ENCODE measurements around the gene PTPRCAP.
A peak's percentile ranks its signal among the peaks of the same experiment; 100 is the strongest.

PTPRCAP gene, protein sequence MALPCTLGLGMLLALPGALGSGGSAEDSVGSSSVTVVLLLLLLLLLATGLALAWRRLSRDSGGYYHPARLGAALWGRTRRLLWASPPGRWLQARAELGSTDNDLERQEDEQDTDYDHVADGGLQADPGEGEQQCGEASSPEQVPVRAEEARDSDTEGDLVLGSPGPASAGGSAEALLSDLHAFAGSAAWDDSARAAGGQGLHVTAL

DNA sequence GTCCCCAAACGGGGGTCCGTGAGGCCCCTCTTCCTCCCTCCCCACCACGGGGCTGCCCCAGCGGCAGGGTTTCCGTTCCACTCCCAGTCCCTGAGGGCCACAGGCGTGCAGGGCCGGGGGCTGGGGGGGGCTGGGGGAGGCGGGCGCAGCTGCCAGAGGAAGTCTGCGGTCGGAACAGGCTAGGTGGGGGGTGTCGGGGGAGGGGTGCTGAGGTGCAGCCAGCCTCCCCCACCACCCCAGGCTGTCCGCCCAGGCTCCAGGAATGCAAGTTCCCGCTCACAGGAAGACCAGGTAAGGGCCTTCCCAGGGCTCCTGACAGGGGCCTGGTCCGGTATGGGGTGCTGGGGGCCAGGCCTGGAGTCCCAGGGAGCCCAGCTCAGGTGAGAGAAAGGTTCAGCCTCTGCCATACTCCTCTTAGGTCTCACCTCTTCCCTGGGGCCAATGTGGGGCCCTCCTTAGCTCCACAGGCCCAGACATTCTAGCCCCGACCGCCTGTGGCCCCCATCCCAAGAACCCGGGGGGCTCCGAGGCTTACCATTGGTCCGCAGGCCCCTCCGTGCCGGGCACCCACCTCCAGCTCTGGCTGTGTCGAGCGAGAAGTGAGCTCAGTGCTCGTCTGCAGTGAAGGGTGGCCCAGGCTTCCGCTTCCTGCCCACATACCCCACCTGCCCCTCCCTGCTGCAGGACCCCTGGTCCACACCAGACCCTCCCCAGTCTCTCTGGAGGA lies at the start of gene PTPRCAP:
Gene PTPRCAP, minus strand, starts transcription at position 601 of the 727 bp plus-strand sequence. Its CDS starts 63 bp downstream, at position 538.
- TF ChIP-seq YY1 (IDR thresholded peaks at IDR 0.05; ENCODE audit: low read depth) = no peak
- no peak for TF ChIP-seq CEBPB (IDR thresholded peaks at IDR 0.05)
- TF ChIP-seq, protein P1, sequence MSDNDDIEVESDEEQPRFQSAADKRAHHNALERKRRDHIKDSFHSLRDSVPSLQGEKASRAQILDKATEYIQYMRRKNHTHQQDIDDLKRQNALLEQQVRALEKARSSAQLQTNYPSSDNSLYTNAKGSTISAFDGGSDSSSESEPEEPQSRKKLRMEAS (IDR thresholded peaks at IDR 0.05) = no peak
- TF ChIP-seq RAD21 (IDR thresholded peaks at IDR 0.05; ENCODE audit: low read depth) = no peak
- no peak for TF ChIP-seq TCF12 (IDR thresholded peaks at IDR 0.05; ENCODE audit: low read depth)
- TF ChIP-seq TAF1 (IDR thresholded peaks at IDR 0.05; ENCODE audit: low read depth) = no peak
- no peak for TF ChIP-seq FOXM1 (IDR thresholded peaks at IDR 0.05; ENCODE audit: borderline replicate concordance, low read depth)

DNA sequence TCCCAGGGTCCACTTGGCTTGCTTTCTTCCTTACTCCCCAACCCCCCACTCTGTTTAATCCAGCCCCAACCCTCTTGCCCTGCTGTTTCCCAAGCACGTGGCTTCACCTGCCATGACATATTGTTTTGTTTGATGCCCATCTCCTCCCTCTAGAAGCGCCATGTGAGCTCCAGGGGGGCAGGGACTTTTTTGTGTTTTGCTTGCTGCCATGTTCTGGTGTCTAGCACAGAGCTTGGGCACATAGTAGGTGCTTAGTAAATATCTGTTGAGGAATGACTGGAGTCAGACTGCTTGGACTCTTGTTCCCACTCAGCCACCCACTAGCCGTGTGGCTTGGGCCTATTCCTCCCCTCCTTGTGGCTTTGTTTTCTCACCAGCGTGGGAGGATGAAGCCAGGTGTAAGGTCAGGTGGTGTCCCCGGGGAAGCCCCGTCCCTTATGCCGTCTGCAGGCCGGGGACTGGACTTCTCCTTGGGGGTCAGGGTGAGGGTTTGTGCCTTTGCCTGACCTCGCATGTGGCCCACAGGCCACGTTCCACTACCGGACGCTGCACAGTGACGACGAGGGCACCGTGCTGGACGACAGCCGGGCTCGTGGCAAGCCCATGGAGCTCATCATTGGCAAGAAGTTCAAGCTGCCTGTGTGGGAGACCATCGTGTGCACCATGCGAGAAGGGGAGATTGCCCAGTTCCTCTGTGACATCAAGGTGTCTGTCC lies 49.2 kb upstream of the PTPRCAP start:
- TF ChIP-seq FOXM1 (IDR thresholded peaks at IDR 0.05; ENCODE audit: borderline replicate concordance, low read depth) = no peak
- TF ChIP-seq, protein P1 (IDR thresholded peaks at IDR 0.05) = no peak
- no peak for TF ChIP-seq RAD21 (IDR thresholded peaks at IDR 0.05; ENCODE audit: low read depth)
- TF ChIP-seq NFIC (IDR thresholded peaks at IDR 0.05) = no peak
- no peak for TF ChIP-seq ZBTB7A (IDR thresholded peaks at IDR 0.05; ENCODE audit: low read depth)
- TF ChIP-seq EGR1 (IDR thresholded peaks at IDR 0.05) = no peak
- TF ChIP-seq, protein P2, sequence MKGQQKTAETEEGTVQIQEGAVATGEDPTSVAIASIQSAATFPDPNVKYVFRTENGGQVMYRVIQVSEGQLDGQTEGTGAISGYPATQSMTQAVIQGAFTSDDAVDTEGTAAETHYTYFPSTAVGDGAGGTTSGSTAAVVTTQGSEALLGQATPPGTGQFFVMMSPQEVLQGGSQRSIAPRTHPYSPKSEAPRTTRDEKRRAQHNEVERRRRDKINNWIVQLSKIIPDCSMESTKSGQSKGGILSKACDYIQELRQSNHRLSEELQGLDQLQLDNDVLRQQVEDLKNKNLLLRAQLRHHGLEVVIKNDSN (IDR thresholded peaks at IDR 0.05) = no peak
- no peak for TF ChIP-seq EP300 (IDR thresholded peaks at IDR 0.05; ENCODE audit: borderline replicate concordance)
- TF ChIP-seq YY1 (IDR thresholded peaks at IDR 0.05; ENCODE audit: low read depth) = no peak
- TF ChIP-seq CEBPB (IDR thresholded peaks at IDR 0.05) = no peak
- no peak for TF ChIP-seq TEAD4 (IDR thresholded peaks at IDR 0.05)

DNA sequence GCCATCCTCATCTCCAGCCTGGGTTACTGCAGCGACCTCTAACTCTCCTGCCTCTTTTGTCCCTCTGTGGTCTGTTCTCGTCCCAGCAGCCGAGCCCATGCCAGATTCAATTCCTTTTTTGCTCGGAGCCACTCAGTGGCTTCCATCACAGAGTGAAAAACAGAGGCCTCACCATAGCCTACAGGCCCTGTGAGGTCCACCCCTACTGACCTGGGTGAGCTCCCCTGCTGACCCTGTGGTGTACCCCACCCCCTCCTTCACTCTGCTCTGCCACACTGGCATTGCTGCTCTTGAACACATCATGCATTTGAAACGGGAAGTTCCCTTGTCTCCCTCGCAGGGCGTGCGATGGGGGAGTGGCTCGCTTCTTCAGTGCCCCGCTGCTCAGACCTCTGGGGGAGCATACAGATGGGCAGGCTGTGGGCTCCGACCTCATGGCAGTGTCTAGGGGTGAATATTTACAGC lies 47.4 kb upstream of the PTPRCAP start:
- no peak for TF ChIP-seq TCF12 (IDR thresholded peaks at IDR 0.05; ENCODE audit: low read depth)

DNA sequence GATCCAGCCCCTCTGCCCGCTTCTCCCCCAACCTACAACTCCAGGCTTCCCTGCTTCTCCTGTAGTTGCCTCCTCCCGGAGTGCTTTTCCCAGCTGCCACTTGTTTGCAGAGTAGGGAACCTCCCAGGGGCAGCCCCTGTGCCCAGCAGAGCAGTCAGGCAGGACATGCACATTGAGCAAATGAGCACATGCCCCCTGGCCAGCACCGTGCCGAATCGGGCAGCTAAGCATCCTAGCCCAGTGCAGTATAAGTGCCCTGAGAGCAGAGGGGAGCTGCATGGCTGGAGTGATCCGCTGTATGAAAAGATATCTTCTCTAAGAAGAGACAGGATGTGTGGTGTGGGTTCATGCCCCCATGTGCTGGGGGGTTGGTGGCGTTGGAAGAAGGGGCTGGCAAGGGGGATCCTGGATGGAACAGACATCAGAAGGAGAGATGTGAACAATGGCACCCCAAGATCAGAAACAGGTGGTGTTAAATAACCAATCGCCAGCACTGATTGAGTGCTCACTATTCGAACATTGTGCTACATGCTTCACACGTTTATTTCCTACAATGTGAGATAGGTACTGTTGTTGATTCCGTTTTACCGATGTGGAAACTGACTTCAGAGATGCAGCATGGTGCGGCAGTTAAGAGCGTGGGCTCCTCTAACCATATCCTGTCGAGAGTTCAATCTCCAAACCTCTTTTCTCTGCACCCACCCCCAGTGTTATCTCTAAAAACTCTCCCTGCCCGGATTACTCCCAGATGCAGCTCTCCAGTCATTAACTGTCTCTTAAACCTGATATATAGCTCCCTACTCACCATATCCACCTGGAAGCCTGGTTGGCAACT lies 46.6 kb upstream of the PTPRCAP start:
- TF ChIP-seq EP300 (IDR thresholded peaks at IDR 0.05; ENCODE audit: borderline replicate concordance) (no peak), EGR1 (IDR thresholded peaks at IDR 0.05) (no peak), CEBPB (IDR thresholded peaks at IDR 0.05) (no peak), NFIC (IDR thresholded peaks at IDR 0.05) (no peak), TAF1 (IDR thresholded peaks at IDR 0.05; ENCODE audit: low read depth) (no peak), FOXM1 (IDR thresholded peaks at IDR 0.05; ENCODE audit: borderline replicate concordance, low read depth) (no peak), YY1 (IDR thresholded peaks at IDR 0.05; ENCODE audit: low read depth) (no peak), CREB1 (IDR thresholded peaks at IDR 0.05; ENCODE audit: low read depth) (no peak), RAD21 (IDR thresholded peaks at IDR 0.05; ENCODE audit: low read depth) (no peak)

DNA sequence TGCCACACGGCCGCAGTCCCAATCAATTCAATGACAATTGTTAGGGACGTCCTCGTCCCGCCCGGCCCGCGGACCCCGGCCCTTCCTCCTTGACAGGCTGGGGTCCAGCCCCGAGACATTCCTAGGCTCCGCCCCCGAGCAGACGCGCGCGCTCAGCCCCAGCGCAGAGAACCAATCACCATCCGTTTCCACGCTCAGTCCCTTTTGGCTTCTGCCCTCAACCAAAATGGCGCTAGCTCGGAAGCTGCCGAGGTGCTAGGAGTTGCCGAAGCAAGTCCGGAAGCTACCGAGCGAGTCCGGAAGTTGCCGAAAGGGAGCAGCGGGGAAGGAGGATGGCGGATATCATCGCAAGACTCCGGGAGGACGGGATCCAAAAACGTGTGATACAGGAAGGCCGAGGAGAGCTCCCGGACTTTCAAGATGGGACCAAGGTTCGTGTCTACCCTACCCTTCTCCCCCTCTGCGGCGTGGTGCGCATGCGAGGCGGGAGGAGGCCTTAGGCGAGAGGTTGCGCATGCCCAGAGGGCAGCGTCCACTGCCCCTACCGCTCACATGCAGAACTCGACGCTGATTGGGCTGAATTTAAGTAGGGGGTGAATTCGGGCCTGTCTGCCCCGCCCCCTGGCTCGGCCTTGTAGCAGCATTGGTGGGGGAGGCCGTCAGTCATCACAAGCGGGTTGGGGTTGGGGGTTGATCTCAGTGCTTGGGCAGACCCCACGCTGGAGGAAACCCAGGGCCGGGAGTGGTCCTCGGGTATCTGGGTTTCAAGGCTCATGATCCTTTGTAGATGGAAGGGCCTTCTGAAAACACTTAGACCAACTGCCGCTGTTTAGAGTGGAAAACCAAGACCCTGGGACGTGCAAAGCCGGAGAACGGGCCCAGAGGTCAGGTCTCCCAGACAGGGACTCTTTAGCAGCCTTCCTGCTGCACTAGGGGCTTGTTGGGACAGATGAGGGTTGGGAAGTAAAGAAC lies 45.6 kb upstream of the PTPRCAP start, which contains the start of gene AIP:
Gene AIP, plus strand, starts transcription at position 200 of the 972 bp plus-strand sequence. Its CDS starts 133 bp downstream, at position 333.
- TF ChIP-seq CEBPB (IDR thresholded peaks at IDR 0.05) (no peak), ZBTB7A (IDR thresholded peaks at IDR 0.05; ENCODE audit: low read depth) (peak; percentile 89), NFIC (IDR thresholded peaks at IDR 0.05) (no peak), TCF12 (IDR thresholded peaks at IDR 0.05; ENCODE audit: low read depth) (peak; percentile 38; the same call in 1 of the 2 replicates), TAF1 (IDR thresholded peaks at IDR 0.05; ENCODE audit: low read depth) (peak; percentile 57), FOXM1 (IDR thresholded peaks at IDR 0.05; ENCODE audit: borderline replicate concordance, low read depth) (no peak), EP300 (IDR thresholded peaks at IDR 0.05; ENCODE audit: borderline replicate concordance) (no peak), YY1 (IDR thresholded peaks at IDR 0.05; ENCODE audit: low read depth) (peak; percentile 99), RAD21 (IDR thresholded peaks at IDR 0.05; ENCODE audit: low read depth) (no peak), TEAD4 (IDR thresholded peaks at IDR 0.05) (0 out of 2 replicates have a peak, but pooled peaks have one; percentile 35), EGR1 (IDR thresholded peaks at IDR 0.05) (no peak), CREB1 (IDR thresholded peaks at IDR 0.05; ENCODE audit: low read depth) (peak; percentile 59)
- TF ChIP-seq, protein P1 (IDR thresholded peaks at IDR 0.05) = peak; percentile 100
- TF ChIP-seq, protein P2 (IDR thresholded peaks at IDR 0.05) = no peak
- TF ChIP-seq, protein P3, sequence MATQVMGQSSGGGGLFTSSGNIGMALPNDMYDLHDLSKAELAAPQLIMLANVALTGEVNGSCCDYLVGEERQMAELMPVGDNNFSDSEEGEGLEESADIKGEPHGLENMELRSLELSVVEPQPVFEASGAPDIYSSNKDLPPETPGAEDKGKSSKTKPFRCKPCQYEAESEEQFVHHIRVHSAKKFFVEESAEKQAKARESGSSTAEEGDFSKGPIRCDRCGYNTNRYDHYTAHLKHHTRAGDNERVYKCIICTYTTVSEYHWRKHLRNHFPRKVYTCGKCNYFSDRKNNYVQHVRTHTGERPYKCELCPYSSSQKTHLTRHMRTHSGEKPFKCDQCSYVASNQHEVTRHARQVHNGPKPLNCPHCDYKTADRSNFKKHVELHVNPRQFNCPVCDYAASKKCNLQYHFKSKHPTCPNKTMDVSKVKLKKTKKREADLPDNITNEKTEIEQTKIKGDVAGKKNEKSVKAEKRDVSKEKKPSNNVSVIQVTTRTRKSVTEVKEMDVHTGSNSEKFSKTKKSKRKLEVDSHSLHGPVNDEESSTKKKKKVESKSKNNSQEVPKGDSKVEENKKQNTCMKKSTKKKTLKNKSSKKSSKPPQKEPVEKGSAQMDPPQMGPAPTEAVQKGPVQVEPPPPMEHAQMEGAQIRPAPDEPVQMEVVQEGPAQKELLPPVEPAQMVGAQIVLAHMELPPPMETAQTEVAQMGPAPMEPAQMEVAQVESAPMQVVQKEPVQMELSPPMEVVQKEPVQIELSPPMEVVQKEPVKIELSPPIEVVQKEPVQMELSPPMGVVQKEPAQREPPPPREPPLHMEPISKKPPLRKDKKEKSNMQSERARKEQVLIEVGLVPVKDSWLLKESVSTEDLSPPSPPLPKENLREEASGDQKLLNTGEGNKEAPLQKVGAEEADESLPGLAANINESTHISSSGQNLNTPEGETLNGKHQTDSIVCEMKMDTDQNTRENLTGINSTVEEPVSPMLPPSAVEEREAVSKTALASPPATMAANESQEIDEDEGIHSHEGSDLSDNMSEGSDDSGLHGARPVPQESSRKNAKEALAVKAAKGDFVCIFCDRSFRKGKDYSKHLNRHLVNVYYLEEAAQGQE (IDR thresholded peaks at IDR 0.05; ENCODE audit: low read depth) = no peak
